ENCODE measurements around the gene FCHO1. TPM values are rescaled to one million over a fixed set of nuclear protein-coding genes. Genes with fewer than 3 reads are reported as not detected.

Gene FCHO1
- total and polyA plus RNA-seq, 2 donors (not counting 1 experiment from before 2014, with no cell fraction given), result 85.7 to 149 TPM

- Histone ChIP-seq H4K20me1 (ENCODE audit: control insufficient read depth, insufficient read depth, low read length, poor library complexity, severe bottlenecking) (peaks cover 35% of the 10 kb centered on the region), H3K4me3 (ENCODE audit: control extremely low read depth in 1 of 5, extremely low read depth in 1 of 5, insufficient read depth in 1 of 5, low read depth in 2 of 5, low read length in 4 of 5) (no peak overlapping the region), H3K79me2 (ENCODE audit: control insufficient read depth, insufficient read depth, low read length) (peaks cover 63% of the 10 kb centered on the region), H3K27ac (ENCODE audit: low read length in 2 of 2) (no peak overlapping the region), H2AFZ (ENCODE audit: insufficient read depth, low read depth, low read length, poor library complexity, severe bottlenecking) (no peak overlapping the region), H3K4me2 (replicated peaks; ENCODE audit: low read depth, low read length, poor library complexity, severe bottlenecking) (no peak overlapping the region), H3K4me1 (ENCODE audit: control insufficient read depth in 2 of 2, insufficient read depth in 2 of 2, low read length in 2 of 2) (peaks cover 16 to 22% of the 10 kb centered on the region in 2 donors), H3K9me3 (ENCODE audit: control extremely low read depth in 1 of 3, control insufficient read depth in 2 of 3, insufficient read depth in 1 of 3, low read length in 2 of 3) (no peaks in the 10 kb centered on the region), H3K9ac (ENCODE audit: low read length) (no peak overlapping the region), H3K27me3 (replicated peaks in 1 of 4; ENCODE audit: control extremely low read depth in 1 of 4, control insufficient read depth in 3 of 4, insufficient read depth in 4 of 4, low read length in 3 of 4) (no peaks in the 10 kb centered on the region), H3K36me3 (replicated peaks in 1 of 2; ENCODE audit: control extremely low read depth in 1 of 2, control insufficient read depth in 1 of 2, extremely low read depth in 1 of 2, insufficient read depth in 2 of 2, low read length in 1 of 2) (peaks cover 6 to 63% of the 10 kb centered on the region in 2 experiments)
- H3K9me3 Mint-ChIP-seq (ENCODE audit: insufficient read depth), result no peaks in the 10 kb centered on the region
- peaks cover 50% of the 10 kb centered on the region for H3K4me1 Mint-ChIP-seq
- H3K4me3 Mint-ChIP-seq, result no peak overlapping the region
- ATAC-seq (ENCODE audit: low read depth), result no peak
- intact Hi-C loops (cut with micrococcal nuclease), result no loop called here
- TF ChIP-seq, protein P1, sequence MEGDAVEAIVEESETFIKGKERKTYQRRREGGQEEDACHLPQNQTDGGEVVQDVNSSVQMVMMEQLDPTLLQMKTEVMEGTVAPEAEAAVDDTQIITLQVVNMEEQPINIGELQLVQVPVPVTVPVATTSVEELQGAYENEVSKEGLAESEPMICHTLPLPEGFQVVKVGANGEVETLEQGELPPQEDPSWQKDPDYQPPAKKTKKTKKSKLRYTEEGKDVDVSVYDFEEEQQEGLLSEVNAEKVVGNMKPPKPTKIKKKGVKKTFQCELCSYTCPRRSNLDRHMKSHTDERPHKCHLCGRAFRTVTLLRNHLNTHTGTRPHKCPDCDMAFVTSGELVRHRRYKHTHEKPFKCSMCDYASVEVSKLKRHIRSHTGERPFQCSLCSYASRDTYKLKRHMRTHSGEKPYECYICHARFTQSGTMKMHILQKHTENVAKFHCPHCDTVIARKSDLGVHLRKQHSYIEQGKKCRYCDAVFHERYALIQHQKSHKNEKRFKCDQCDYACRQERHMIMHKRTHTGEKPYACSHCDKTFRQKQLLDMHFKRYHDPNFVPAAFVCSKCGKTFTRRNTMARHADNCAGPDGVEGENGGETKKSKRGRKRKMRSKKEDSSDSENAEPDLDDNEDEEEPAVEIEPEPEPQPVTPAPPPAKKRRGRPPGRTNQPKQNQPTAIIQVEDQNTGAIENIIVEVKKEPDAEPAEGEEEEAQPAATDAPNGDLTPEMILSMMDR (IDR thresholded peaks at IDR 0.05), result no peak
- TF ChIP-seq EZH2 (IDR thresholded peaks at IDR 0.05; ENCODE audit: borderline replicate concordance, insufficient read depth, low read depth, low read length, poor library complexity, severe bottlenecking), result no peak
- WGBS (ENCODE audit: insufficient coverage), result 94% methylated on average over 14 of the region's 17 CpGs
- H3K27ac Mint-ChIP-seq, result no peak overlapping the region
- no peak for DNase-seq
- CTCF ChIA-PET, result interaction anchor here (0.7 to 1.5 kb wide), 7 partner anchors 8 to 234 kb away, joined by 3 to 7 read pairs (median 4); no protein-coding TSS in a partner anchor
- H3K27me3 Mint-ChIP-seq, result no peaks in the 10 kb centered on the region
- POLR2A ChIA-PET, result interaction anchor here (0.7 to 0.9 kb wide), 3 partner anchors 8 to 28 kb away, joined by 4 to 14 read pairs (median 6); no protein-coding TSS in a partner anchor
These were observed 11.4 kb downstream of the FCHO1 start for GRCh38 chr19:17762505-17763229.

DNA sequence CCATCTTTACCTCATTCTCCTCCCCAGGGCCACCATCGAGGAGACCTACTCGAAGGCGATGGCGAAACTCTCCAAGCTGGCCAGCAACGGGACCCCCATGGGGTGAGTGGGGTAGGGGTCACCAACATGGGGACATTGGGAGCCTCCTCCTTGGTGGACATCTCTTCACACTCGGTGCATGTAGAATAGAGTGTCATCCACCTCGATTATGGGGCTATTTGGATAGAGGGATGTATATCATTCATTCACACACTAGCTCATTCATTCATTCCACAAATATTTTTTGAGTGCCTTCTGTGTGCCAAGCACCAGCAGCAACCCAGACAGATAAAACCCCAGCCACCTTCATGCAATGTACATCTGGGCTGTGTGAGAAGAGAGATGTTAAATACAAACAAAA lies 13.1 kb downstream of the FCHO1 start:
- ATAC-seq (ENCODE audit: low read depth), result no peak
- no peaks in the 10 kb centered on the region for H3K27me3 Mint-ChIP-seq
- ChIA-PET POLR2A (interaction anchor here (0.6 to 1.3 kb wide), 2 partner anchors 15 to 25 kb away, joined by 3 to 5 read pairs; no protein-coding TSS in a partner anchor), CTCF (interaction anchor here (0.7 to 4.9 kb wide), 6 partner anchors 12 to 95 kb away, joined by 3 to 137 read pairs (median 6); partner anchors contain the start of gene FCHO1)
- H4K20me1 ChIP-seq (ENCODE audit: control insufficient read depth, insufficient read depth, low read length, poor library complexity, severe bottlenecking), result peaks cover 34% of the 10 kb centered on the region
- WGBS (ENCODE audit: insufficient coverage), result no CpG with 5 or more reads among the region's 7 CpGs
- peaks cover 16 to 22% of the 10 kb centered on the region in 2 donors for H3K4me1 ChIP-seq (ENCODE audit: control insufficient read depth in 2 of 2, insufficient read depth in 2 of 2, low read length in 2 of 2)
- no peak overlapping the region for H2AFZ ChIP-seq (ENCODE audit: insufficient read depth, low read depth, low read length, poor library complexity, severe bottlenecking)
- H3K4me3 ChIP-seq (ENCODE audit: control extremely low read depth in 1 of 5, extremely low read depth in 1 of 5, insufficient read depth in 1 of 5, low read depth in 2 of 5, low read length in 4 of 5), result no peak overlapping the region
- DNase-seq, result no peak
- no peaks in the 10 kb centered on the region for H3K9me3 ChIP-seq (ENCODE audit: control extremely low read depth in 1 of 3, control insufficient read depth in 2 of 3, insufficient read depth in 1 of 3, low read length in 2 of 3)
- H3K4me2 ChIP-seq (replicated peaks; ENCODE audit: low read depth, low read length, poor library complexity, severe bottlenecking), result no peak overlapping the region
- intact Hi-C loops (cut with micrococcal nuclease), result no loop called here
- H3K27ac Mint-ChIP-seq, result peak overlapping the region; percentile 88
- no peak overlapping the region for H3K4me3 Mint-ChIP-seq
- peaks cover 3 to 67% of the 10 kb centered on the region in 2 experiments for H3K36me3 ChIP-seq (replicated peaks in 1 of 2; ENCODE audit: control extremely low read depth in 1 of 2, control insufficient read depth in 1 of 2, extremely low read depth in 1 of 2, insufficient read depth in 2 of 2, low read length in 1 of 2)
- no peaks in the 10 kb centered on the region for H3K9me3 Mint-ChIP-seq (ENCODE audit: insufficient read depth)
- H3K27ac ChIP-seq (ENCODE audit: low read length in 2 of 2), result no peak overlapping the region
- H3K4me1 Mint-ChIP-seq, result peaks cover 37% of the 10 kb centered on the region
- no peak overlapping the region for H3K9ac ChIP-seq (ENCODE audit: low read length)
- TF ChIP-seq, protein P1 (IDR thresholded peaks at IDR 0.05), result no peak
- no peak for TF ChIP-seq EZH2 (IDR thresholded peaks at IDR 0.05; ENCODE audit: borderline replicate concordance, insufficient read depth, low read depth, low read length, poor library complexity, severe bottlenecking)
- no peaks in the 10 kb centered on the region for H3K27me3 ChIP-seq (replicated peaks in 1 of 4; ENCODE audit: control extremely low read depth in 1 of 4, control insufficient read depth in 3 of 4, insufficient read depth in 4 of 4, low read length in 3 of 4)
- peaks cover 63% of the 10 kb centered on the region for H3K79me2 ChIP-seq (ENCODE audit: control insufficient read depth, insufficient read depth, low read length)

Data from B cell (primary cell).